Thyroid gland (tissue), 4 donors: ENCODE results near the gene KDELR3. TPM values are rescaled to one million over a fixed set of nuclear protein-coding genes. Genes with fewer than 3 reads are reported as not detected.

Experiments used
- DNase-seq, 2 donors: peaks; one replicate each; pipeline ENCODE4 v3.0.0-alpha.2; 2019
- H3K27ac ChIP-seq, 3 donors: fragments of 200-600 bp; sonication (generic); 1 replicate in 2 of 3; 2 replicates in 1 of 3; pipeline ENCODE4 v1.5.1; 2016 to 2019; ENCODE audit warnings: mild to moderate bottlenecking in 1 of 3, moderate library complexity in 1 of 3
- H3K27me3 ChIP-seq: fragments of 200-600 bp; sonication (generic); one replicate; pipeline ENCODE4 v1.5.1; 2019
- H3K36me3 ChIP-seq, 2 donors: fragments of 200-600 bp; sonication (generic); one replicate each; pipeline ENCODE4 v1.5.1; 2016 to 2019
- H3K4me1 ChIP-seq, 2 donors: fragments of 200-600 bp; sonication (generic); one replicate each; pipeline ENCODE4 v1.5.1; 2017 to 2019
- H3K4me3 ChIP-seq, 3 donors: fragments of 200-600 bp; sonication (generic); replicated peaks in 1 of 3; 1 replicate in 2 of 3; 2 replicates in 1 of 3; pipeline ENCODE4 v1.5.1; 2016; ENCODE audit warnings: mild to moderate bottlenecking in 1 of 3
- H3K9me3 ChIP-seq: fragments of 200-600 bp; sonication (generic); one replicate; pipeline ENCODE4 v1.5.1; 2017
- POLR2A ChIP-seq, 2 donors: fragments of 450-650 bp; IDR thresholded peaks; one replicate each; pipeline ENCODE4 v1.6.1; 2017; ENCODE audit warnings: antibody characterized with exemption in 2 of 2, mild to moderate bottlenecking in 2 of 2, moderate library complexity in 1 of 2
- WGBS, 2 donors: methylation state at CpG; one replicate each; pipeline ENCODE4 v1.1.5; 2017; 5-methylcytosine and 5-hydroxymethylcytosine counted together
- intact Hi-C: fragments of 100-400 bp; cut with DNase I; formaldehyde crosslinking; loops from one replicate; pipeline ENCODE4 v1.15.1; 2023
- total RNA-seq, 4 donors: library from RNA; depleted of rRNA; stranded (reverse); fragments of >200 nt; gene quantifications; one replicate each; pipeline ENCODE4 v1.2.3, GENCODE V29; 2016
- TF ChIP-seq, protein P1 (sequence below), 6 experiments: fragments of 200-600 bp in 3 of 6; fragments of 450-650 bp in 3 of 6; sonication (generic) in 3 of 6; IDR thresholded peaks; one replicate each; pipeline ENCODE4 v1.5.1; 2016 to 2019; ENCODE audit warnings: antibody characterized with exemption in 6 of 6, mild to moderate bottlenecking in 2 of 6, inconsistent platforms in 1 of 6, moderate library complexity in 1 of 6

Gene KDELR3
- total RNA-seq, 4 donors from 2014 or later = 7.5 to 14.4 (median 11.8) TPM

DNA sequence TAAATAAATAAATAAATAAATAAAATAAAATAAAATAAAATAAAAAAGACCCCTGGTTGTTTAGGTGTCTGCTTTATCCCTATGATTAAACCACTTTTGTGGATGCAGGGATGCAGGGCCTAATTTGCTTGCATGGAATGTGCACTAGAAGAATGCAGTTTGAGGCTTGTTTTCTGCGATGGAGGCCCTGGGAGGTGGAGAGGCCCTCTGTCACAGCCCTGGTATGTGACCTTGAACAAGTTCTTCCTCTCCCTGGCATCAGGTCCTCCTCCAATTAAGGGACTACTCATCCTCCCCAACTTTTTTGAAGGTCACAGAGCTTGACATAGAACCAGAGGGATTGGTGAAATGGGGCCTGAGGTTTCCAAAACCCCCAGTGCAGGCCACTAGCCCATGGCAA lies 35.6 kb upstream of the KDELR3 start:
- Histone ChIP-seq H3K9me3 (no peaks in the 10 kb centered on the region), H3K4me3 (no peak overlapping the region), H3K4me1 (no peaks in the 10 kb centered on the region), H3K36me3 (no peaks in the 10 kb centered on the region), H3K27ac (no peak overlapping the region), H3K27me3 (no peaks in the 10 kb centered on the region)
- DNase-seq = no peak
- intact Hi-C loops = no loop called here
- WGBS, 2 donors = 88 to 92% methylated on average over 1 of the region's 1 CpG
- TF ChIP-seq, protein P1, sequence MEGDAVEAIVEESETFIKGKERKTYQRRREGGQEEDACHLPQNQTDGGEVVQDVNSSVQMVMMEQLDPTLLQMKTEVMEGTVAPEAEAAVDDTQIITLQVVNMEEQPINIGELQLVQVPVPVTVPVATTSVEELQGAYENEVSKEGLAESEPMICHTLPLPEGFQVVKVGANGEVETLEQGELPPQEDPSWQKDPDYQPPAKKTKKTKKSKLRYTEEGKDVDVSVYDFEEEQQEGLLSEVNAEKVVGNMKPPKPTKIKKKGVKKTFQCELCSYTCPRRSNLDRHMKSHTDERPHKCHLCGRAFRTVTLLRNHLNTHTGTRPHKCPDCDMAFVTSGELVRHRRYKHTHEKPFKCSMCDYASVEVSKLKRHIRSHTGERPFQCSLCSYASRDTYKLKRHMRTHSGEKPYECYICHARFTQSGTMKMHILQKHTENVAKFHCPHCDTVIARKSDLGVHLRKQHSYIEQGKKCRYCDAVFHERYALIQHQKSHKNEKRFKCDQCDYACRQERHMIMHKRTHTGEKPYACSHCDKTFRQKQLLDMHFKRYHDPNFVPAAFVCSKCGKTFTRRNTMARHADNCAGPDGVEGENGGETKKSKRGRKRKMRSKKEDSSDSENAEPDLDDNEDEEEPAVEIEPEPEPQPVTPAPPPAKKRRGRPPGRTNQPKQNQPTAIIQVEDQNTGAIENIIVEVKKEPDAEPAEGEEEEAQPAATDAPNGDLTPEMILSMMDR (IDR thresholded peaks at IDR 0.05) = no peak
- no peak for TF ChIP-seq POLR2A (IDR thresholded peaks at IDR 0.05)

DNA sequence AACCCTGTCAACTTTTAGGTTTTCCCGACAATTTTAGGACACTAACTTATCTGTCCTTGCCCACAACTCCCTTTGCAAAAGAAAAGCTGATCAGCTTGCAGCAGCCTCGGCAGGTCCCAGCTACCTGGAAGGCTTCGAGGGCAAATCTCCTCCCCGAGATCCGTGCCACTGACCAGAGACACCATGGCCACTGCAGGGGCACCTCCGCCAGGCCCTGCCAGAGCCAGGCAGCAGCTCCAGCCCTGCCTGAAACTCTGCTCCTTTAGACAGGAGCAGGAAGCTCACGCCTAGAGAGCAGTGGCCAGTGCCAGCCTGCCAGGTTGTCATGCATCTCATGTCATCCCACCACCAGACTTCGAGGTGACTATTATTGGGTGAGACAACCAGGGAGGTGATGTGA lies 34.0 kb upstream of the KDELR3 start:
- intact Hi-C loops = no loop called here

DNA sequence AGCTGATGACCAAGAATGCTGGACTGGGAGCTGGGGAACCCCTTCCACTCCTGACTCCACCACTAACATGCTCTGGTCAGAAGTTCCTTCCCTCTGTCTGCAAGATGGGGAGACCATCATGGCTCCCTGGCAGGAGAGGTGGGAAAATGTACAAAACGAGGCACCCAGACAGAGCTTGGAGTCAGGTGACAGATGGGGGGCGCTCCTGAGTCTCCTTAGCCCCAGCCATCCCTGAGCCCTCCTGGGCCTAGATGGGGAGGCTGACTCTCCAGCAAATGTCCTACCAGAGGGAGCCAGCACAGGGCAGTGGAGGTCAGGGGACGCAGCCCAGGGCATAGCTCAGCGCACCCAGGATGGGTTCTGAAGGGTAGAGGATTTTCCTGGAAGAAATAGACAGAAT lies 32.9 kb upstream of the KDELR3 start:
- TF ChIP-seq POLR2A (IDR thresholded peaks at IDR 0.05) = no peak
- TF ChIP-seq, protein P1 (IDR thresholded peaks at IDR 0.05) = no peak
- Histone ChIP-seq H3K9me3 (no peaks in the 10 kb centered on the region), H3K4me1 (no peaks in the 10 kb centered on the region), H3K27ac (no peak overlapping the region), H3K4me3 (no peak overlapping the region), H3K36me3 (no peaks in the 10 kb centered on the region), H3K27me3 (no peaks in the 10 kb centered on the region)
- WGBS, 2 donors = 78 to 90% methylated on average over 4 of the region's 4 CpGs
- intact Hi-C loops = no loop called here
- DNase-seq = no peak

More for the DNA sequence above, 34.0 kb upstream of the KDELR3 start:
- Histone ChIP-seq H3K27ac (no peak overlapping the region), H3K27me3 (no peaks in the 10 kb centered on the region), H3K9me3 (no peaks in the 10 kb centered on the region), H3K36me3 (no peaks in the 10 kb centered on the region), H3K4me1 (no peaks in the 10 kb centered on the region), H3K4me3 (no peak overlapping the region)
- DNase-seq = no peak
- TF ChIP-seq, protein P1 (IDR thresholded peaks at IDR 0.05) = no peak
- no peak for TF ChIP-seq POLR2A (IDR thresholded peaks at IDR 0.05)
- WGBS, 2 donors = 87 to 88% methylated on average over 5 to 8 of the region's 8 CpGs

DNA sequence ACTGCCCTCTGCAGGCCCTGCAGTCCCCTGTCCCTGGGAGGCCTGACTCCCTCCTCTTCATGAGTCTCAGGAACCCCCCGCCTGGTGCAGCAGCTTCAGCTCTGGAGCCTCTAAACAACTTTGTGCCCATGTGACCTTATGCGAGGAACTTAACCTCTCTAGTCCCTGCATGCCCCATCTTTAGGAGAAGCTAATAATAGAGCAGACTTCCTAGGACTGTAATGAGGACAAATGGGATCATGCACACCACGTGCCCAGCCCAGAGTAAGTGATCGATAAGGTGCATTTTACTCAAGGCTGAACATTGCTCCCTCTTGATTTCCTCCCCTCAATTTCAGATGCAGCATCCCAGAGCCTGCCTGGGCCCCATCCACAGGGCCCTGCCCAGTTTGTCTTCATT lies 31.9 kb upstream of the KDELR3 start:
- Histone ChIP-seq H3K27me3 (no peaks in the 10 kb centered on the region), H3K4me1 (no peaks in the 10 kb centered on the region), H3K36me3 (no peaks in the 10 kb centered on the region), H3K4me3 (no peak overlapping the region), H3K9me3 (no peaks in the 10 kb centered on the region), H3K27ac (no peak overlapping the region)
- TF ChIP-seq, protein P1 (IDR thresholded peaks at IDR 0.05) = no peak
- TF ChIP-seq POLR2A (IDR thresholded peaks at IDR 0.05) = no peak
- 65 to 76% methylated on average over 4 of the region's 4 CpGs for WGBS, 2 donors
- intact Hi-C loops = no loop called here
- no peak for DNase-seq

DNA sequence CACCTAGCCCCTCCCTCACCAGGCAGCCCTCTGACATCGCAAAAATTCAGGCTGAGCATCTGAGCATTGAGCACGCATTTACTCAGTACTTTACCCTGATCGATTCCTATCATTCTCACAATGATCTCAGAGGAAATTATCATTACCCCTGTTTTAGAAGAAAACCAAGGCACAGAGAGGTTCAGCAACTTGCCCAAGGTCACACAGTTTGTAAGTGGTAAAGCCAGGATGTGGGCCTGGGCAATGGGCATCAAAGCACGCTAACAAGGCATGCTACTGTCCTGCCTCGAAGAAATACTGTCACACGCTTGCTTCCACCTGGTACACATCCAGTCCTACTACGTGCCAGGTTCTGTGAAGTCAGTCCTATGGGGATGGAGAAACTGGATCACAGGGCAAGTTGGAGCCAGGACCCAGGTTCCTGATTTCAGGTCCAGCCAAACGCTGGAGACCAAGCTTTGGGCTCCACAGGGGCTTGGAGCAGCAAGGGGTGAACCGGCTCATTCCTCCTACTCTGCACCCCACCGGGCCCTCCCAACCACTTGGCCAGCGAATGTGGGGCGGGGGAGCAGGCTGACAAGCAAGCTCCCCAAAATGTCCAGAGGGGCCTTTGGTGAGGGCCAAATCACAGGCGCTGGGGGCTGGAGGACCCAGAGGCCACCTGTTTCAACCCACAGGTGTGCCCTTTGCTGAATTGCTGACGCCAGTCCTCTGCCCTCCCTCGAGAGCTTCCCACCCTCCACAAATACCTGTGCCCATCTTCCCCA lies 31.1 kb upstream of the KDELR3 start:
- H3K27ac ChIP-seq = no peak overlapping the region
- intact Hi-C loops = no loop called here
- 83 to 87% methylated on average over 12 to 15 of the region's 15 CpGs for WGBS, 2 donors
- TF ChIP-seq POLR2A (IDR thresholded peaks at IDR 0.05) = no peak
- TF ChIP-seq, protein P1 (IDR thresholded peaks at IDR 0.05) = no peak
- H3K4me3 ChIP-seq = no peak overlapping the region
- no peaks in the 10 kb centered on the region for H3K4me1 ChIP-seq
- DNase-seq = no peak
- H3K27me3 ChIP-seq = no peaks in the 10 kb centered on the region
- H3K9me3 ChIP-seq = no peaks in the 10 kb centered on the region
- H3K36me3 ChIP-seq = no peaks in the 10 kb centered on the region
